ENCODE results near the gene ABCA8. TPM values are rescaled to one million over a fixed set of nuclear protein-coding genes. Genes with fewer than 3 reads are reported as not detected.
"Not testable (repeated sequence)": the region's sequence is repeated elsewhere in the genome, so short reads cannot be mapped to it uniquely, and the experiment has no call there.

The ABCA8 gene
- total RNA-seq = 29.2 and 36.2 TPM in 2 replicates

GRCh38 chr17:68955181-68955841 is at the start of gene ABCA8:
Gene ABCA8 (minus strand): TSS chr17:68955392. CDS start chr17:68942034, 13,358 bp downstream.
- Histone ChIP-seq H3K4me2 (ENCODE audit: insufficient read depth, low read length) (peak within 1 kb of the TSS; percentile 70), H3K4me3 (ENCODE audit: insufficient read depth, low read length) (peak within 1 kb of the TSS; percentile 69), H3K79me2 (ENCODE audit: insufficient read depth, low read length) (peaks cover 8% of the 10 kb centered on the region), H3K9me3 (ENCODE audit: low read depth, low read length) (no peaks in the 10 kb centered on the region), H2AFZ (ENCODE audit: low read length) (peak within 1 kb of the TSS; percentile 85), H3K27me3 (ENCODE audit: insufficient read depth, low read length) (no peaks in the 10 kb centered on the region), H3K27ac (ENCODE audit: low read depth, low read length) (peak within 1 kb of the TSS; percentile 88), H4K20me1 (ENCODE audit: insufficient read depth, low read length) (no peaks in the 10 kb centered on the region), H3K36me3 (ENCODE audit: insufficient read depth, low read length) (no peaks in the 10 kb centered on the region), H3K4me1 (ENCODE audit: insufficient read depth, low read length) (peaks cover 13% of the 10 kb centered on the region)
- no peak for DNase-seq (ENCODE audit: insufficient read length, low spot score, missing footprints)
- TF ChIP-seq CTCF (IDR thresholded peaks at IDR 0.05; ENCODE audit: extremely low read depth, low read depth, low read length) = no peak

GRCh38 chr17:69004759-69005158 is 49.6 kb upstream of the ABCA8 start:
- not testable (repeated sequence) for H3K79me2 ChIP-seq (ENCODE audit: insufficient read depth, low read length); H2AFZ ChIP-seq (ENCODE audit: low read length); H3K4me3 ChIP-seq (ENCODE audit: insufficient read depth, low read length); H3K4me2 ChIP-seq (ENCODE audit: insufficient read depth, low read length); H3K9me3 ChIP-seq (ENCODE audit: low read depth, low read length); DNase-seq (ENCODE audit: insufficient read length, low spot score, missing footprints); H3K36me3 ChIP-seq (ENCODE audit: insufficient read depth, low read length); H4K20me1 ChIP-seq (ENCODE audit: insufficient read depth, low read length); H3K27ac ChIP-seq (ENCODE audit: low read depth, low read length); H3K27me3 ChIP-seq (ENCODE audit: insufficient read depth, low read length); H3K4me1 ChIP-seq (ENCODE audit: insufficient read depth, low read length)

GRCh38 chr17:68999743-69000142 is 44.6 kb upstream of the ABCA8 start:
- not testable (repeated sequence) for H4K20me1 ChIP-seq (ENCODE audit: insufficient read depth, low read length); H3K36me3 ChIP-seq (ENCODE audit: insufficient read depth, low read length); H2AFZ ChIP-seq (ENCODE audit: low read length); H3K27me3 ChIP-seq (ENCODE audit: insufficient read depth, low read length); H3K4me2 ChIP-seq (ENCODE audit: insufficient read depth, low read length); H3K27ac ChIP-seq (ENCODE audit: low read depth, low read length); H3K4me3 ChIP-seq (ENCODE audit: insufficient read depth, low read length); H3K4me1 ChIP-seq (ENCODE audit: insufficient read depth, low read length); DNase-seq (ENCODE audit: insufficient read length, low spot score, missing footprints); H3K79me2 ChIP-seq (ENCODE audit: insufficient read depth, low read length); H3K9me3 ChIP-seq (ENCODE audit: low read depth, low read length)

GRCh38 chr17:68993112-68993511 is 37.9 kb upstream of the ABCA8 start:
- Histone ChIP-seq H3K4me3 (ENCODE audit: insufficient read depth, low read length) (no peak overlapping the region), H3K36me3 (ENCODE audit: insufficient read depth, low read length) (no peaks in the 10 kb centered on the region), H2AFZ (ENCODE audit: low read length) (no peak overlapping the region), H3K79me2 (ENCODE audit: insufficient read depth, low read length) (no peaks in the 10 kb centered on the region), H3K4me2 (ENCODE audit: insufficient read depth, low read length) (no peak overlapping the region), H3K27ac (ENCODE audit: low read depth, low read length) (no peak overlapping the region), H3K4me1 (ENCODE audit: insufficient read depth, low read length) (no peaks in the 10 kb centered on the region), H3K9me3 (ENCODE audit: low read depth, low read length) (no peaks in the 10 kb centered on the region), H3K27me3 (ENCODE audit: insufficient read depth, low read length) (no peaks in the 10 kb centered on the region), H4K20me1 (ENCODE audit: insufficient read depth, low read length) (no peaks in the 10 kb centered on the region)
- TF ChIP-seq CTCF (IDR thresholded peaks at IDR 0.05; ENCODE audit: extremely low read depth, low read depth, low read length) = no peak
- peak; percentile 25 for DNase-seq (ENCODE audit: insufficient read length, low spot score, missing footprints)

- no peak overlapping the region for H2AFZ ChIP-seq (ENCODE audit: low read length)
- no peak for DNase-seq (ENCODE audit: insufficient read length, low spot score, missing footprints)
- no peak overlapping the region for H3K4me2 ChIP-seq (ENCODE audit: insufficient read depth, low read length)
- H3K27me3 ChIP-seq (ENCODE audit: insufficient read depth, low read length) = no peaks in the 10 kb centered on the region
- H3K36me3 ChIP-seq (ENCODE audit: insufficient read depth, low read length) = no peaks in the 10 kb centered on the region
- H3K4me3 ChIP-seq (ENCODE audit: insufficient read depth, low read length) = no peak overlapping the region
- no peaks in the 10 kb centered on the region for H4K20me1 ChIP-seq (ENCODE audit: insufficient read depth, low read length)
- no peaks in the 10 kb centered on the region for H3K79me2 ChIP-seq (ENCODE audit: insufficient read depth, low read length)
- no peak for TF ChIP-seq CTCF (IDR thresholded peaks at IDR 0.05; ENCODE audit: extremely low read depth, low read depth, low read length)
- H3K9me3 ChIP-seq (ENCODE audit: low read depth, low read length) = no peaks in the 10 kb centered on the region
- H3K4me1 ChIP-seq (ENCODE audit: insufficient read depth, low read length) = no peaks in the 10 kb centered on the region
- no peak overlapping the region for H3K27ac ChIP-seq (ENCODE audit: low read depth, low read length)
Observed at GRCh38 chr17:68987966-68988365, 32.8 kb upstream of the ABCA8 start.
